Lung (tissue), 12 donors: Measurements from ENCODE around the gene GC. TPM values are rescaled to one million over a fixed set of nuclear protein-coding genes. Genes with fewer than 3 reads are reported as not detected.

Source experiments
- ATAC-seq: fragments of 200-7000 bp; cut with Tn5 transposase; one replicate; pipeline ENCODE4 v1.9.1; 2020; ENCODE audit warnings: moderate number of reproducible peaks; ENCODE audit not compliant: insufficient read depth, low FRiP score
- DNase-seq, 3 donors: peaks; one replicate each; pipeline ENCODE4 v3.0.0-alpha.2; 2013 to 2017
- H3K27ac ChIP-seq, 2 donors: one replicate each; pipeline ENCODE4 v1.5.1; 2013; ENCODE audit warnings: mild to moderate bottlenecking in 2 of 2, moderate library complexity in 2 of 2, control low read depth in 1 of 2, inconsistent platforms in 1 of 2, low read depth in 1 of 2, low read length in 1 of 2
- H3K27me3 ChIP-seq, 3 donors: one replicate each; pipeline ENCODE4 v1.5.1; 2013; ENCODE audit warnings: low read length in 2 of 3; ENCODE audit not compliant: control insufficient read depth in 3 of 3, insufficient read depth in 3 of 3
- H3K36me3 ChIP-seq, 4 donors: one replicate each; pipeline ENCODE4 v1.5.1; 2013; ENCODE audit warnings: low read length in 4 of 4, mild to moderate bottlenecking in 1 of 4, moderate library complexity in 1 of 4; ENCODE audit not compliant: control insufficient read depth in 4 of 4, insufficient read depth in 4 of 4
- H3K4me1 ChIP-seq, 5 donors: one replicate each; pipeline ENCODE4 v1.5.1; 2013; ENCODE audit warnings: low read length in 5 of 5, mild to moderate bottlenecking in 2 of 5, moderate library complexity in 1 of 5; ENCODE audit not compliant: control insufficient read depth in 5 of 5, insufficient read depth in 5 of 5
- H3K4me3 ChIP-seq: one replicate; pipeline ENCODE4 v1.5.1; 2013; ENCODE audit warnings: mild to moderate bottlenecking, control low read depth, moderate library complexity
- H3K9ac ChIP-seq, 2 donors: one replicate each; pipeline ENCODE4 v1.5.1; 2013; ENCODE audit warnings: low read length in 2 of 2, control low read depth in 1 of 2; ENCODE audit not compliant: insufficient read depth in 1 of 2
- H3K9me3 ChIP-seq, 4 donors: one replicate each; pipeline ENCODE4 v1.5.1; 2013; ENCODE audit warnings: low read length in 3 of 4, mild to moderate bottlenecking in 1 of 4, moderate library complexity in 1 of 4; ENCODE audit not compliant: control insufficient read depth in 4 of 4, insufficient read depth in 3 of 4
- CTCF ChIP-seq: IDR thresholded peaks from 2 replicates; pipeline ENCODE4 v1.5.1; 2012; ENCODE audit warnings: mild to moderate bottlenecking; ENCODE audit errors: control extremely low read depth, extremely low read depth
- WGBS, 2 donors: extraction: QIAGEN DNeasy Blood & Tissue Kit; methylation state at CpG; one replicate each; pipeline ENCODE4 v1.1.7; 2013; 5-methylcytosine and 5-hydroxymethylcytosine counted together
- polyA plus RNA-seq, 2 donors: library from polyadenylated mRNA; stranded (reverse); fragments of 200-250 nt; gene quantifications; one replicate each; pipeline ENCODE4 v1.2.1, GENCODE V29; 2013
- total RNA-seq, 2 donors: library from RNA; depleted of rRNA in 1 of 2; stranded (reverse); fragments of >200 nt in 1 of 2; gene quantifications; one replicate each; pipeline ENCODE4 v1.2.1, GENCODE V29; 2014 to 2021
- donor health status: control.
- donor health status: control.
- donor health status: Bipolar disorder and iron deficiency.
- donor health status: healthy.
- donor health status: DM: yes; HTN: yes; CAD: no.

The GC gene
- total and polyA plus RNA-seq, 4 donors, result 0.08 to 2.1 TPM; not detected in 2

GRCh38 chr4:71774136-71774535 lies 9.7 kb downstream of the GC start:
- no peaks in the 10 kb centered on the region for H3K4me1 ChIP-seq
- H3K9me3 ChIP-seq, result no peaks in the 10 kb centered on the region
- DNase-seq, result no peak
- H3K27ac ChIP-seq, result no peak overlapping the region
- no peak for ATAC-seq
- TF ChIP-seq CTCF, result no peak
- H3K27me3 ChIP-seq, result no peaks in the 10 kb centered on the region
- no peak overlapping the region for H3K9ac ChIP-seq
- H3K36me3 ChIP-seq, result no peaks in the 10 kb centered on the region
- whole genome bisulfite sequencing, 2 donors, result 74 to 76% methylated on average over 3 of the region's 3 CpGs
- no peak overlapping the region for H3K4me3 ChIP-seq

GRCh38 chr4:71773004-71773403 lies 10.9 kb downstream of the GC start:
- H3K4me1 ChIP-seq, result no peaks in the 10 kb centered on the region
- no peak overlapping the region for H3K27ac ChIP-seq
- no peak for TF ChIP-seq CTCF
- H3K27me3 ChIP-seq, result no peaks in the 10 kb centered on the region
- H3K4me3 ChIP-seq, result no peak overlapping the region
- no peak overlapping the region for H3K9ac ChIP-seq
- no peaks in the 10 kb centered on the region for H3K36me3 ChIP-seq
- DNase-seq, result peak in 1 of 3 donors; percentile 8
- H3K9me3 ChIP-seq, result no peaks in the 10 kb centered on the region
- ATAC-seq, result no peak
- 62 to 77% methylated on average over 2 of the region's 2 CpGs for WGBS, 2 donors

GRCh38 chr4:71772592-71772991 lies 11.3 kb downstream of the GC start:
- no peaks in the 10 kb centered on the region for H3K9me3 ChIP-seq
- H3K4me1 ChIP-seq, result no peaks in the 10 kb centered on the region
- TF ChIP-seq CTCF, result no peak
- H3K9ac ChIP-seq, result no peak overlapping the region
- ATAC-seq (no peak), DNase-seq (peak in 2 of 3 donors; percentile 4 to 23)
- H3K36me3 ChIP-seq, result no peaks in the 10 kb centered on the region
- H3K4me3 ChIP-seq, result no peak overlapping the region
- no peak overlapping the region for H3K27ac ChIP-seq
- no peaks in the 10 kb centered on the region for H3K27me3 ChIP-seq

- H3K9me3 ChIP-seq, result no peaks in the 10 kb centered on the region
- no peaks in the 10 kb centered on the region for H3K4me1 ChIP-seq
- H3K27me3 ChIP-seq, result no peaks in the 10 kb centered on the region
- no peaks in the 10 kb centered on the region for H3K36me3 ChIP-seq
- no peak for ATAC-seq
- WGBS, 2 donors, result 68 to 79% methylated on average over 2 of the region's 2 CpGs
- no peak overlapping the region for H3K4me3 ChIP-seq
- H3K27ac ChIP-seq, result no peak overlapping the region
- DNase-seq, result no peak
- no peak for TF ChIP-seq CTCF
- no peak overlapping the region for H3K9ac ChIP-seq
Measured at GRCh38 chr4:71771613-71772012, 12.3 kb downstream of the GC start.
